IPS-NIHi7 (cell line): ENCODE data around the gene LIX1L.

ENCODE experiments used
- DNase-seq: peaks from one replicate; pipeline ENCODE4 v3.0.0; 2012; ENCODE audit warnings: mixed read lengths; ENCODE audit errors: extremely low spot score

LIX1L gene

DNA sequence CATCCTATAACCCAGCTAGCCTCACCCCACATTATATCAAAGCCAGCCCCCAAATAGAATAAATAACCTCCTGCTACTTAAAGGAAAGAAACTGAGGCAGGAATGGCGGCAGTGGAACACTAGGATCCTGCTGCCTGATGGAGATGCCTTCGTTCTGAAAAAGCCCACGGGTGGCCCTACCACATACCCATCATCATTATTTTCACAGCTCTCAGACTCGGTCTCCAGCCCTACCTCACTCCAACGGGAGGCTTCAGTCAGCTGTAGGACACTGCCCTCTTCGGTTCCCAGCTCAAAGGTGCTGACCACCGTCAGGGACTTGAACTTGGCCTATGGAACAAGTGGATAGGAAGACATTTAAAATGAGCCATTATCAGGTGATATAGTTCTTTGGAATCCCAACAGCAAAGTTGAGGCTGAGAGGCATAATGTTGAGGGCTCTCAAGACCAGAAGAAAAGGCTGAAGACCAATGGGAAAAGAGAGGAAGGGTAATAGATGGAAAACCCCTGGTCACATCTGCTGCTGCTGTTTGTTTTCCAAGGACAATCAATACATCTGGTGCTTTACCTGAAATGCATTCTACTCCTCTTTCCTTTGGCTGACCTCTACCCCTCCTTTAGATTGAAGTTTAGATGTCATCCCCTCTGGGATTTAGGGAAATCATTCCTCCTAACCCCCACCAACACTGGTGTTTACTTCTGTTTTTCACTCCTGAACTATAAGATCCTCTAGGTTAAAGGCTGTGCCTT is 64.3 kb downstream of the LIX1L start:
- DNase-seq = no peak

DNA sequence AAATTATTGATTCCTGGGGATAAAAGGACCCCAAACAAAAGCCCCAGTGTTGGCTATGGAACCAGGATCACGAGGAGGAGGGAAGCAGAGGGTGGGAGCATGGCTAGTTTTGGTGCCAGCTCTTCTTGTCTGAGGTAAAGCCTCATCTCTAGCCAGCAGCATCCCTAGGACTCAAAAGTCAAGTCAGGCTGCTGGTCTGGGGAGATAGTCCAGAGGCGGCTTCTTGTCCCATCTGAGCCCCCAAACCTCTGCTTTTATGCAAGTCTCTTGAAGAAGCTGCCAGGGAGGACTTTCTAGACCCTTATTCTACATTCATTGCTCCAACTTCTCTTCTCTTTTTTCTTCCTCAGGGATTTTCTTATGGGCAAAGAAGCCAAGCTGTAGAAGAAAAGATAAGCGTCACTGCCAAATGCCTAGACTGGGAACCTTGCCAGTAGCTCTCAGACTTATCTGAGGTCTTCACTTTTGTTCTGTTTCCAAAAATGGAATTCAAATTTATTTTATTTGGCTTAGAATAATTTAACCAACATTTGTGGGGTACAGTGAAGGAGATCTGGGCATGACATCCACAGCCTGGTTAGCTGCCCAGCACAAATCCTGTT is 65.2 kb downstream of the LIX1L start:
- DNase-seq = no peak

GRCh38 chr1:145891587-145892485 is 66.0 kb downstream of the LIX1L start:
- peak; percentile 98 for DNase-seq

DNA sequence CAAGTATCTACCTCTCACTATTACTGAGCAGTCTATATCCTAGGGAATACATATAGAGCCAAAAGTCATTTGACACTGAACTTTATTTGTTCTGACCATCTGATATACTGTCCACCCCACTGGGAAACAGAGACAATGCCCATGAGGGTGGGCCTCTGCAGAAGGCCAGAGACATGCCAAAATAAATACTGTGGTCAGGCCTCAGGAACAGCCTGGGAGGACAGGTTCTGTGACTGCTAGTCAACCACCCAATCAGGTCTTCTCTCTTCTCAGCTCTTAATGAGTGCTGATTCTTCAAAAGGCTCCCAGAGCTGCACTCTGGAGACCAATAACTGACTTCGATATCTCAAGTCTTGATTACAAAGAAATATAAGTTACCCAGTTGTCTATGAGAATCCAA is 66.7 kb downstream of the LIX1L start:
- no peak for DNase-seq

GRCh38 chr1:145889722-145890121 is 68.1 kb downstream of the LIX1L start:
- no peak for DNase-seq

DNA sequence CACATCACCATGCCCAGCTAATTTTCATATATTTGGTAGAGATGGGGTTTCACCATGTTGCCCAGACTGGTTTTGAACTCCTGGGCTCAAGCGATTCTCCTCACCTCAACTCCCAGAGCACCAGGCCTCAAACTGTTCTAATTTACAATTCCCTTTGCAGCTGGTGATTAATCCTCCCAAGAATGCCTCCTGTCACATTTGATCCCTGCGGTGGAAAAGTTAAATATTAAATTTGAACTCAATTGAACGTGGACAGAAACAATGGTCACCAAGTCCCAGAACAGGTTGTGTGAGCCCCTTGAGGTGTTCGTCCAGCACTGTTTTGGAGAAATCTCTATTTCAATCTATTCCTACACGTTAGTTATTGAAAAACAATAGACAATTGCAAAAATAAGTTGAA is 70.2 kb downstream of the LIX1L start:
- no peak for DNase-seq

- no peak for DNase-seq
These were observed 71.0 kb downstream of the LIX1L start for GRCh38 chr1:145886816-145887215.

GRCh38 chr1:145886390-145886789 is 71.4 kb downstream of the LIX1L start:
- DNase-seq = no peak

- DNase-seq = peak; percentile 95
These were observed 72.0 kb downstream of the LIX1L start, which contains the start of gene ANKRD35 for GRCh38 chr1:145885738-145886287. ANKRD35 (minus strand) TSS chr1:145885866; CDS start chr1:145885758, 108 bp downstream.

- no peak for DNase-seq
These were observed 73.1 kb downstream of the LIX1L start for GRCh38 chr1:145884675-145885074.
